ENCODE results near the gene SLC2A5.

The SLC2A5 gene

DNA sequence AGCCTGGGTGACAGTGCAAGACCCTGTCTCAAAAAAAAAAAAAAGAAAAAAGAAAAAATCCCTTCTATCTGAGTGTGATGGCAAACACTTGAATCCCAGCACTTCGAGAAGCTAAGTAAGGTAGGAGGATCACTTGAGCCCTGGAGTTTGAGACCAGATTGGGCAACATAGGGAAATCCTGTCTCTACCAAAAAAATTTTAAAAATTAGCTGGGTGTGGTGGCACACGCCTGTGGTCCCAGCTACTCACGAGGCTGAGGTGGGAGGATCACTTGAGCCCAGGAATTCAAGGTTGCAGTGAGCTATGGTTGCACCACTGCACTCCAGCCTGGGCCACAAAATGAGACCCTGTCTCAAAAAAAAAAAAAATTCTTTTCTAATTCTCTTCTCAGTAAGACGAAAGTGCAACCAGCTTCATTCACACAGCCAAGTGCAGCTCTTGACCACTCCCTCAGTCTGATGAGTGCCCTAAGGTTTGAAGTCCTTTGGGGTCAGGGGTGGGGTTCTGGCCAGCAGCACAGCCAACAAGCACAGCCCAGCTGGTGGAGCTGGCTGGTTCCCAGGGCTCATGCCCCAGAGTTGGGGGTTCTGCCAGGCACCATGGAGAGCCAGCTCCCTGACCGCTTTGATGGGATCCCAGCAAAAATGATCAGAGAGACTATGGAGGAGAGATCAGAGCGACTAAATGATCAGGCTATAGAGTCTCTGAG is 8.0 kb downstream of the SLC2A5 start:
- no peak for DNase-seq

DNA sequence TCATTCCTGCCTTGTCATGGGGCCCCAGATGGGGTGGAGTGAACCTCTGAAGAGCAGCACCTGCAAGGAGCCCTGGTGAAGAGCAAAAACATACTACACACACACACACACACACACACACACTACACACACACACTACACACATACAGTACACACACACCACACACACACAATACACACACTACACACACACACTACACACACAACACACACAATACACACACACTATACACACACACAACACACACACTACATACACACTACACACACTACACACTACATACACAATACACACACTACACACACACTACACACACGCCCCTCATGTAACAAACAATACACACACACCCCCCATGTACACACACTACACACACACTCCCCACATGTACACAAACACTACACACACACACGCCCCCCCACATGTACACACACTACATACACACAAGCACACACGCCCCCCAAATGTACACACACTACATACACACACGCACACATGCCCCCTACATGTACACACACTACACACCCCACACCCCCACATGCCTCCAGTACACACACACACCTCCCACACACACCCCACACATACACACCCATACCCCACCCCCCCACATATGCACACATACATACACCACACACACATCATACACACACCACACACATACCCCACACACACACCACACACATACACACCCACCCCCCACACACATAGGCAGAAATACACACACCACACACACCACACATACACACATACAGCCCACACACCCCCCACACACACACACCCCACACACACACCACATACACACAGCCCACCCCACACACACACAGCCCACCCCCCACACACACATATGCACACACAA is 9.3 kb downstream of the SLC2A5 start:
- DNase-seq, result no peak

DNA sequence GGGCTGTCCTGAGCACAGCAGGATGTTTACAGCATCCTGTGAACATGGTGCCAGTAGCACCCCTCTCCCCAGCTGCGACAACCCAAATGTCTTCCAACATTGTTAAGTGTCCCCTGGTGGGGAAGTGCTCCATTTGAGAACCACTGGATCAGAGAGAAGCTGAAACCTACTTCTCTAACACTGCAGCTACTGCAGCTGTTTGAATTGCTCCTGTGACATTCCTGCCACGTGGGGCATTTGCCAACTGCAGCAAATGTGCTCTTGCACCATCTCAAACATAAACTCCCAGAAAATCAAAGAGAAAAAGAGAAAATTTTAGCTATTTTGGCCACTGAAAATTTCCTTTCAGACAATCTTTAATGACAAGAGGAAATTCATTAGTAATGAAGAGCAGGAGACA is 11.0 kb downstream of the SLC2A5 start:
- DNase-seq, result no peak

DNA sequence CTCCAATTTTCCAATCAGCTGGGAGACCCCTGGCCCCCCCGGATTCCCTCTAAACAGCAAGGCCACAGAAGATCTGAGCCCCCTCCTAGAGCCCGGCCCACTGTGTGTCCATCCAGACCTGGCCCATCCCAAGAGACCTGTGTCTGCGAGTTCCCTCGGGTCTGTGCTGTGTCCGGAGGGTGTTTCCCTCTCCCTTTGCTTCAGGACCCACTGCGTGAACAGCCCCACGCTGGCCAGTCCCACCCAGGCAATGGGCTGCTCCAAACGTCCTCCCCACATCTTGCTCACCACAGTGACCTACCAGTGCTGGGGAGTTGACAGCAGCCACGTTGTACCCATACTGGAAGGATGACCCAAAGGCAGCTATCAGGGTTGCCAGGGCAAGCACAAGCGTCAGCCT is 11.6 kb downstream of the SLC2A5 start:
- no peak for DNase-seq

DNA sequence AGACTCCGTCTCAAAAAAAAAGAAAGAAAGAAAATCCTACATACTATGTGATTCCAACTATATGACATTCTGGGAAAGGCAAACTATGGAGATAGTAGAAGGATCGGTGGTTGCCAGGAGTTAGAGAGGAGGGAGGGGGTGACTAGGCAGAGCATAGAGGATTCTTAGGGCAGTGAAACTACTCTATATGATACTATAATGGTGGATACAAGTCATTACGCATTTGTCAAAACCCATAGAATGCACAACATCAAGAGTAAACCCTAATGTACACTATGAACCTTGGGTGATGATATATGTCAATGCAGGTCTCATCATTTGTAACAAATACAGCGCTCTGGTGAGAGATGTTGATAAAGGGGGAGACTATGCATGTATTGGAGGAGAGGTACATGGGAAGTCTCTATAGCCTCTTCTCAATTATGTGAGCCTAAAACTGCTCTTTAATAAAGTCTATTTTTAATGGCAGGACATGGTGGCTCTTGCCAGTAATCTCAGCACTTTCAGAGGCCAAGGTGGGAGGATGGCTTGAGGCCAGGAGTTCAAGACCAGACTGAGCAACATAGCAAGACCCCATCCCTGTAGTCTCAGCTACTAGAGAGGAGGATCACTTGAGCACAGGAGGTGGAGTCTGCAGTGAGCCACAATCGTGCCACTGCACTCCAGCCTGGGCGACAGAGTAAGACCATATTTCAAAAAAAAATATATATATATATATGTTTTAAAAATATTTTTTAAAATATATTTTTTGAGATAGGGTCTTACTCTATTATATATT is 17.0 kb downstream of the SLC2A5 start:
- DNase-seq, result no peak

DNA sequence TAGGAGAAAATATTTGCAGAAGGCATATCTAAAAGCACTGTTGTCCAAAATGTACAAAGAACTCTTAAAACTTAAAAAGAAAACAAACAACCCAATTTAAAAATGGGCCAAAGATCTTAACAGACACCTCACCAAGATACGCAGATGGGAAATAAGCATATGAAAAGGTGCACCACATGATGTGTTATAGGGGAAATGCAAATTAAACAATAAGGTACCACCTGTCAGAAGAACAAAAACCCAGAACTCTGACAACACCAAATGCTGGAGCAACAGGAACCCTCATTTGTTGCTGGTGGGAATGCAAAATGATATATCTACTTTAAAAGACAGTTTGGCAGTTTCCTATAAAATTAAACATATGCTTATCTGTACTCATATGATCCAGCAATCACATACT is 18.1 kb downstream of the SLC2A5 start:
- DNase-seq, result no peak

DNA sequence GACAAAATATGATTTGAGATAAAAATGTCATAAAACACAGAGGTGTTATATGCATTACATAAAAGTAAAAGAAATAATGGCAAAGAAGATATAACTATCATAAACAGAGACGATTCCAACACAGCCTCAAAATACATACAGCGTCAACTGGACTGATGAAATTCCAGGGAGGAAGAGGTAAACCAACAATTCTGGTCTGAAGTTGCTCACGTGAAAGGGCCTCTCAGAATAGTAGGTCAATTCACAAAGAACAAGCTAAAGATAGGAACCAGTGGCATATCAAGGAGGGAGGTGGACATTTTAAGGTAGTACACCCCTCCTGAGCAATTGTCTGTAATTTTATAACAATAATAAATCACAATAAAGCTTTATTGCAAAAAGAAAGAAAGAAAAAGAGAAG is 18.6 kb downstream of the SLC2A5 start:
- no peak for DNase-seq

DNA sequence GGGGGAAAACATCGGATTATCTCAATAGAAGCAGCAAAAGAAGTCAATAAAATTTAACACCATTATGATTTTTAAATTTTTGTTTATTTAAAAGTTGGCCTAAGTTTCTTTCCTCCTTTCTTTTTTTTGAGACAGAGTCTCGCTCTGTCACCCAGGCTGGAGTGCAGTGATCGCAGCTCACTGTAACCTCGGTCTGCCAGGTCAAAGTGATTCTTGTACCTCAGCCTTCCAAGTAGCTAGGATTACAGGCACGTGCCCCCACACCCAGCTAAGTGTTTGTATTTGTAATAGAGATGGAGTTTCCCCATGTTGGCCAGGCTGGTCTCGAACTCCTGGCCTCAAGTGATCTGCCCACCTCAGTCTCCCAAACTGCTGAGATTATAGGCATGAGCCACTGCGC is 20.9 kb downstream of the SLC2A5 start:
- DNase-seq, result no peak

DNA sequence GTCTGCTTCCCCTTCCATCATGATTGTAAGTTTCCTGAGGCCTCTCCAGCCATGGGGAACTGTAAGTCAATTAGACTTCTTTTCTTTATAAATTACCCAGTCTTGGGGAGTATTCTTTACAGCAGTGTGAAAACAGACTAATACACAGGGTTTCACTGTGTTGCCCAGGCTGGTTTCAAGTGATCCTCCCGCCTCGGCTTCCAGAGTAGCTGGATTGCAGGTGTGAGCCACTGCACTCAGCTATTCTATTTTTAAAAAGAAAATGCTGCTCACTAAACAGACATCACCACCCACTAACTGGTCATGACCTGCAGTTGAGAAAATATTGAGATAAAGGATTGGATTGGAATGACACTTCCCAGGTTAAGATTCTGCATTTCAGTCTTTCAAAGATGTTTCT is 22.4 kb downstream of the SLC2A5 start:
- DNase-seq, result no peak

DNA sequence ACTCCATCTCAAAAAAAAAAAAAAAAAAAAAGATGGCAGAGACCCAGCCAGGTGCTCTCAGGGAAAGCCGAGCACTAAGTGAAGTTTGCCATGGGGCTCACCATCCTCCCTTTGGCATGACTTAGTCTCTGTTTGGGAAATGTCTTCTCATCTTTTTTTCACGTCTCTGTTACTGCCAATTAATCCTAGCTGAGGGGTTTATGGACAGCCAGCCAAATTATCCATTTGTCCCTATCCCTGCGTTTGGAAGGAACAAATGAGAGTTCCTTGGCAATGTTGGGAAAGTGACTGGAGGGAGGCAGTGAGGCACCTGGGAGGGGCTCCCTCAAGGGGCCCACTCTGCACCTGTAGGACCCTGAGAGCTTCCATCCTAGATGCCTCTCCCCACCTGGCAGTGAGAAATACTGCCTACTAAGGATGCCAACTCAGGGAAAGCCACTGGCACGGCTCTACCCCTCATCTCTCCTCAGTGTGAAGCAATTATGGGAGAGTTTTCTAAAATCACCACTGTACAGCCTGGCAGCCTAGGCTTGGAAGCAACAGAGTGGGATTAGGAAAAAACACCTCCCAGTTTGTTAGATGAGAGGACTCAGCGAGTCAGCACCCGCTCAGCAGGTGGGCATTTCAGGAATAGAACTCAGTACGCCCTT is 23.4 kb downstream of the SLC2A5 start:
- DNase-seq, result no peak

DNA sequence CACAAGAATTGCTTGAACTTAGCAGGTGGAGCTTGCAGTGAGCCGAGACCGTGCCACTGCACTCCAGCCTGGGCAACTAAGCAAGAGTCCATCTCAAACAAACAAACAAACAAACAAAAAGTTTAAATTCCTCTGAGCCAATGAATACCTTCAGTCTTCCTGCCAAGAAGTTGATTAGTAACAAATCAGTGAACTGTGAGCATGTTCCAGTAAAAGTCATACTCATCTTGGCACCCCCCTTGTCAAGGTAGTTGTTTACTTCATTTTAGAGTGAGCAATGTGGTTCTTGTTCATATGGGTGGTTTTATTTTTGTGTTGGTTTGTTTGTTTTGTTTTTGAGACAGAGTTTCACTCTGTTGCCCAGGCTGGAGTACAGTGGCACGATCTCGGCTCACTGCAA is 25.2 kb downstream of the SLC2A5 start:
- DNase-seq, result no peak

DNA sequence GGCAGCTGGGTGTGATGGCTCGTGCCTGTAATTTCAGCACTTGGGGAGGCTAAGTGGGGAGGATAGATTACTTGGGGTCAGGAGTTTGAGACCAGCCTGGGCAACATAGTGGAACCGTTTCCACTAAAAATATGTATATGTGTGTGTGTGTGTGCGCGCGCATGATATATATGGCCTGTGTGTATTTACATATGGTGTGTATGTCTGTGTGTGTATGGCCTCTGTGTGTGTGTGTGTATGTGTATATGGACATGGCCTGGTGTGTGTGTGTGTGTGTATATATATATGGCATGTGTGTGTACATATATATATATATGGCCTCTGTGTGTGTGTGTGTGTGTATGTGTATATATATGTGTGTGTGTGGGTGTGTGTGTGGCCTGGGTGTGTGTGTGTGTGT is 27.2 kb downstream of the SLC2A5 start:
- no peak for DNase-seq

DNA sequence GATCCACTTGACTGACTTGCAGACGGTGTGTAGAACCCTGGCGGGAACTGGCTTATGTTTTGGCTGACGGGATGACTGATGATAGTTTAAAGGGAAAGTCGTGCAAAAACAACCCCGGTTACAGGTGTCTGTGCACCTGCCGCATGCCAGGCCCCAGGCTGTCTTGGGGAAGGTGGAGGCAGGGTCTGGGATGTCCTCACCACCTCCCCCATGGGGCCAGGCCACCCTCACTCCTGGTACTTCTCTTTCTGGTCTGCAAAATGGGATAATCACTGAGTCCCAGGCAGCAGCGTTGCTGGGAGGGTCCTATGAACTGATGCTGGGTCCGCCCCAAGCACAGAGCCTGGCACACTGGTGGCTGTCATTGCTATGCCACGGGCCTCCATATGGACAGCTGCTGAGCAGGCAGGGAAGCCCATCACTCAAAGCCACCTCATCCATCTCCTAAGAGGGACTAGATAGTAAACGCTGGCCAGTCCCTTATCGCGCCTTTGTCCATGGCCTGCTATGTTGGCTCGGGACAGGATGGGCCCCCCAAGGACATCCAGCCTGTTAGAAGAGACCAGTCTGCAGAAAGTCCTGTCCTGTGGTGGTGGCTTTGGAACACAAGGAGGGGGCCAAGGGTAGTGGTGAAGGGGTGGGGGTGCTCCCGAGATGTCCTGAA is 28.2 kb downstream of the SLC2A5 start:
- DNase-seq, result no peak

DNA sequence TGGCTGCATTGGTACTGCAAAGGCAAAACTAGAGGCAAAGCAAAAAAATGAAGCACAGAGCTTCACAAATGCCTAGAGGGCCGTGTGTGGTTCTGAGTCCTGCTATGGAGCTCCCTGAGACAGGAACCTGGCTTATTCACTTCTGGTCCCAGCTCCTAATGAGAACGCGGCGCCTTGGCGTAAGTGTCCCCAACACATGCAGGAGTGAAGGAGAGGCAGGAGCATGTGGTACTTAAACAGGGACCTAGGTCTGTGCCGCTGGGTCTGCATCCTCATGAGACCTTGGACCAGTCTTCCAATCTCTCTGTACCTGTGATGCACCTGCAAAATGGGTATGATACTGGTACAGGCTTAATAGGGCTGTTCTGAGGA is 28.8 kb downstream of the SLC2A5 start:
- DNase-seq, result no peak

DNA sequence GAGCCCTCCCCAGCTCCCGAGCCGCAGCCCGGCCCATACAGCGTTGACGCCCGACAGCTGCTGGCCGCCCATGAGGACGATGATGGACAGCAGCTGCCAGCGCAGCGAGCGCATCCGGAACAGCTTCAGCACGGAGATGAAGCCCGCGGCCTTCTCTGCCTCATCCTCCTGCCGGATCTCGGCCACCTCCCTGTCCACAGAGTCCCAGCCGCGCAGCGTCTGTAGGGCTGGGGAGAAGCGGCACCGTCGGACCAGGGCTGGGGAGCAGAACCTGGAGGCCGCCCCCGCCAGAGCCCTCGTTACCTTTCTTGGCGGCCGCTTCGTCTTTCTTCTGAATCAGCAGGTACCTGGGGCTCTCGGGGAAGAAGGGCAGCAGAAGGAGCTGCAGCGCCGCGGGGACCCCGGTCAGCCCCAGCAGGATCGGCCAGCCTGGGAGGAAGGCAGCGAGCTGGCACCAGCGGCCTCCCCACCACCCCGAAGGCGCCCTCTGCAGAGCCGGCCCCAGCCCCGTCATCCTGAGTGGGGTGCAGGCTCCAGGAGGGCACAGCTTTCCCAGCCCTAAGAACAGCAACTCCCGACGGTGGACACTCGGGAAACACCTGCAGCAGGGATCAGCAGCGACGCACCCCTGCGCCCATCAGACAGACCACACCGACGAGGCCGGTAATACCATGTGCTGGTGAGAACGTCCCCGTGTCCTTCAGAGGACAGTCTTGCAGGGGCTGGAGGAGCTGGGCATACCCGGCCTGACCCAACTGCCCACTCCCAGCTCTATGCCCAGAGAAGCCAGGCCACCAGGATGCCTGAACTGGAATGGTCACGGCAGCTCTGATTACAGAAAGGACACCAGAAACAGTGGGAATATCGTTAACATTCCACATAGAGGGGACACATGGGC is 29.4 kb downstream of the SLC2A5 start:
- DNase-seq, result no peak

DNA sequence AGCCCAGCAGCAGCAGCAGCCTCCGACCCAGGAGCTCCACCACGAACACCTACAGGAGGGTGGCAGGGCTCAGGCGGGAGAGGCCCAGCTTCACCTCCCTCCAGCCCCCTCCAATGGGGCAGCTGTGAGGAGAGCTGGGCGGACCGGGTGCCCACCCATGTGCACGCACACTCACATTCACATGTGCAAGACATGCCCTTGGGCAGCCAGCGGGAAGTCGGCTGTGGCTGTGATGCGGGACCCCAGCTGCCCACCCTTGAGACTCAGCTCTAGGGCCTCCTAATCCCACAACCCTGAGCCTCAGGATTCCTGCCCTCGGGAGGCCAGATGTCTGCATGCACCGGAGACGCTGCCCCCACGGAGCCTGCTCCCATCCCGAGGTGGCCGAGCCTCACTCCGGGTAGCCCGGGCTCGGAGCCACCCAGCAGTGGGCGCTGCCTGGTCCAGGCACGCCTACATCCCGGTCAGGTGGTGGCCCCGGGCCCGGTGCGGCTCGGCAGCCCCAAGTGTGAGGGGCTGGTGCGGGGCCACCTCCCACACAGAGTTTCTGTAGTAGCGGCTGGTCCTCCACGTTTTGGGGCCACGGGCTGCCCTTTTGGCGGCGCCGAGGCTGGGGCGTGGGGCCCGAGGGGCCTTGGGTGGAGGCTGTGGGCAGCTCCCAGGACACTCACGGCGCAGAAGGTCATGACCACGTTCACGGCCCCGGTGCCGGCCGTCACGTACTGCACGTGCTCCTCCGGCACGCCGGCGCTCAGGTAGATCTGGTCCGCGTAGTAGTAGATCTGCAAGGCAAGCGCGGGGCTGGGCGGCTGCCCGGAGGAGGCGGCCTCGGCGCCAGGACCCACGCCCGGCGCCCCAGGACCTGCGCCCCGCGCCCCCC is 30.3 kb downstream of the SLC2A5 start:
- no peak for DNase-seq

DNA sequence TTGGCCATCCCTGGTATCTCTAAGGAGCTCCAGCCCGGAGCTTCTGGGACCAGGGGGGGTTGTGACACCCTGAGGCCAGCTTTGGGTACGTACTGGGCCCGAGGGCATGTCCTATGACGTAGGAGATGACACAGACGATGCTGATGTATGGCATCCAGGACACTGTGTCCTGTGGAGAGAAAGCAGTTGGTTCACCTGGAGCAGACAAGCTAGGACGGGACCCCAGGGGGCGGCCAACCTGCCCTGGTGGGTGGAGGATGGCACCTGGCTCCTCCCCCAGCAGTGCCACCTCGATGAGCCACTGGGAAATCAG is 31.1 kb downstream of the SLC2A5 start:
- no peak for DNase-seq

DNA sequence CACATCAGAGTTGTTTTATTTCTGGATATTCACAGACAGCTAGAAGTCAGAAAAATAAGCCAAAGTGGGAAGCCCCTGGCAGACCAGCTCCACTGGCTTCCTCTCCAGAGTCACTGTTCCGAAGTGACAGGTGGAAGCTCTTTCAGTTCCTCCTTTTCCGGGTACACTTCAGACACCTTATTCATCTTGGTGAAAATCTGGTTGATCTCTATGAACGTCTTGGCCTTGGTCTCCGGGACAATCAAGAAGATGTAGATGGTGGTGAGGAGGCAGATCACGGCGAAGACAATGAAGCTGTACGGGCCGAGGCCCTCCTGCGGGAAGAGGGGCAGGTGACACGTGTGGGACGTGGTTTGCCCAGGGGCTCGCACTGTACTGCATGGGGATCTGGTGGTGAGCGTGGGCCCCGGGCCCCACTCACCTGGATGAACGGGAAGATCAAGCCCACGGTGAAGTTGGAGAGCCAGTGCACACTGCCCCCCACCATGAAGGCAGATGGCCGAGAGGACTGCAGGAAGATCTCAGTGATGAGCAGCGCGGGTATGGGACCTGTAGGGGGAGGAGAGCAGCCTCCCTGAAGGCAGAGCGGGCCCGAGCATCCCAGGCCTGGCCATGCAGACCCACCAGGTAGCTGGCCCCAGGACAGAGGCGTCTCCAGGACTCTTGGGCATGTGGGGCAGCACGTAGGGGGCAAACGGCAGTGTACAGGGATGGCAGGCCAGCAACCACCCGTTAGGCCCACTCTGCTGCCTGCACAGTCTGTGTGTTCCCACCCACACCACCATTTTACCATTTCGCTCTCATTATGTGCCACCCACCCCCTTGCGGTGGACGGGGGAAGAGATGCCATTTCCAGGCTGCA is 31.7 kb downstream of the SLC2A5 start:
- DNase-seq, result no peak

DNA sequence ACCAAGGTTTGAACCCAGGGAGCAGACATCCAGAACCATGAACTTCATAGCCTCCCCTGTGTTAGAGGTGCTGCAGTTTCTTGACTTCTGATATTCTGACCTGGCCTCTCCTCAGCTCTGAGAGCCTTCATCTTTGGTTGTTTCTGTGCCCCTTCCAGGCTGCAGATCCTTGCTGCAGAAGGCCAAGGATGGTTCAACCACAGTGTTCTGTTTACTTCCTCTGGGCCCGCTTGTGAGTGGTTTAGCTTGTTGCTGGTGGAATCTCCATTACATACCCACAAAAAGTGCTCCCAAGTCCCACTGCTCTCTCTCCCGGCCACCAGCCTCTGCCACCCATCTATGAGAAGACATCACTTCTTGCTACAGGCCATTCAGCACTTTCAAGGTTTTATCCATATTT is 34.2 kb downstream of the SLC2A5 start:
- no peak for DNase-seq

DNA sequence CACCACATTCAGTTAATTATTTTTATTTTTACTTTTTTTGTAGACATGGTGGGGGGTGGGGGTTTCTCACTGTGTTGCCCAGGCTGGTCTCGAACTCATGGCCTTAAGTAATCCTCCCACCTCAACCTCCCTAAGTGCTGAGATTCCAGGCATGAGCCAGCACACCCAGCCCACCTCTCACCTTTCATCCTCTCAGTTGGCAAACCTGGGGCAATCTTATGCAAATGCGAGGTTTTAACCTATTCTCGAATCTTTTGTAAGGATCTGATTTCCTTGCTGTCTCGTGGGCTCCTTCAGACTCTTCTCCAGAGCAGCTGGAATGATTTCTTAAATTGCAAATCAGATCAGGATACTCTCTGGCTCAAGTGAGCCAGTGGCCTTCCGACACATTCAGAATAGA is 36.1 kb downstream of the SLC2A5 start:
- DNase-seq, result no peak

Data from right hindlimb (tissue), 1 donor.